SIG-M5 (cell line): Measurements from ENCODE around the gene DLG1.
"Not testable (repeated sequence)": the region's sequence is repeated elsewhere in the genome, so short reads cannot be mapped to it uniquely, and the experiment has no call there.

Experiments used
- DNase-seq: peaks from one replicate; lab custom pipeline; 2025; lab: John Stamatoyannopoulos, UW

Gene DLG1

DNA sequence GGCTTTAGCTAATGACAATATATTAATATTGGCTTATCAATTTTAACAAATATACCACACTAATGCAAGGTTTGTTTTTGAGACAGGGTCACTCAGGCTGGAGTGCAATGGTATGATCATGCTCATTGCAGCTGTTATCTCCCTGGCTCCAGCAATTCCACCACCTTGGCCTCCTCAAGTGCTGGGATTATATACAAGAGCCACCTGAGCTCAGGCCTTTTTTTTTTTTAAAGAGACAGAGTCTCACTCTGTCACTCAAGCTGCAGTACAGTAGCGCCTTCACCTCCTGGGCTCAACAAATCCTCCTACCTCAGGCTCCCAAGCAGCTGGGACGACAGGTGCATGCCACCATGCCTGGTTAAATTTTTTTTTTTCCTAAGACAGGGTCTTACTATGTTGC, 11.7 kb downstream of the DLG1 start:
- no peak for DNase-seq

DNA sequence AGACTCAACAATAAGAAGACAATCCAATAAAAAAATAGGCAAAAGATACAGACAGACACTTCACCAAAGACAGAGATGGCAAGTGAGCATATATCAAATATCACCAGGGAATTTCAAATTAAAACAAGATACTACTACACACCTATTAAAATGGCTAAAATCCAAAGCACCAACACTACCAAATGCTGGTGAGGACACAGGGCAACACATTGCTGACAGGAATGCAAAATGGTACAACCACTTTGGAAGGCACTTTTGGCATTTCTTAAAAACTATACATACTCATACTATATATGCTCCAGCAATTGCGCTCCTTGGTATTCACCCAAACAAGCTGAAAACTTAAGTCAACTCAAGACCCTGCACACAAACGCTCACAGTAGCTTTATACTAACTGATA, 12.9 kb downstream of the DLG1 start:
- DNase-seq, result no peak

DNA sequence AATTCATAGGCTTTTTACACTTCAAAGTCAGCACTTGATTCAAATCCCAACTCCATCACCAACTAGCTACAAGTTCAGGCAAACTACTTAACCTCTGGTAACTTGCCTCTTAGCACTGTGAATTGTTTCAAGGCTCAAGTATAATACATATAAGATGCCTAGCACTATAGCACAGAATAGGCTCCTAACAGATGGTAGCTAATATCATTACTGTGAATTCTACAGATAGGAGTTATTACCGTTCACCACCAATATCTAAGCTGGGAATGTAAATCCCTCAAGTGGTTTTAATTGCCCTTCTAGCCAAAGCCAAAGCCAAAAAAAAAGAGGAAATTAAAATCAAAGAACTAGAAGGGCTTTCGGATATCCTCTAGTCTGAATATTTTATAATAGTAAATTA, 15.4 kb downstream of the DLG1 start:
- no peak for DNase-seq

DNA sequence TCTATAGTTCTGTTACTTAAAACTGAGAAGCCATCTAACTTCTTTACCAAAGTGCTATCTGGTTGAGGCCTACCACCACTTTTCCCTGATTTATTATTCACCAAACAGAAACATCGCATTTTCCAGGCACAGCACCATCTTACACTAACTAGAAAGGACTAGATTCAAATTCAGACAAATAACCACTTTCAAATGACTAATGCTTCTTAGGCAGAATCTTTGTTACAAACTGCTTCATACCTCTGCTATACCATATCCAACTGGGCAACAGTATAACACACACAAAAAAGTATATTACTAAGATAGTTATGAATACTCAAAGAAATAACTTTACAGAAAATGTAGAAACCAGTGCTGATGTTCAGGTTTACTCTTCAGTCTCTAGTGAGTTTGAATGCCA, 16.6 kb downstream of the DLG1 start:
- no peak for DNase-seq

DNA sequence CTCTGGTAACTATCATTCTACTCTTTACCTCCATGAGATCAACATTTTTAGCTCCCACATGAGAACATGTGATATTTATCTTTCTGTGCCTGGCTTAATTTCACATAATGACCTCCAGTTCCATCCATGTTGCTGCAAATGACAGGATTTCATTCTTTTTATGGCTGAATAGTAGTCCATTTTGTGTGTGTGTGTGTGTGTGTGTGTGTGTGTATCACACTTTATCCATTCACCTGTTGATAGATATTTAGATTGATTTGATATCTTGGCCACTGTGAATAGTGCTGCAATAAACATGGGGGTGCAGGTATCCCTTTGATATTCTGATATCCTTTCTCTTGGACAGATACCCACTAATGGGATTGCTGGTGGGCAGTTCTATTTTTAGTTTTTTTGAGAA, 18.3 kb downstream of the DLG1 start:
- DNase-seq, result no peak

DNA sequence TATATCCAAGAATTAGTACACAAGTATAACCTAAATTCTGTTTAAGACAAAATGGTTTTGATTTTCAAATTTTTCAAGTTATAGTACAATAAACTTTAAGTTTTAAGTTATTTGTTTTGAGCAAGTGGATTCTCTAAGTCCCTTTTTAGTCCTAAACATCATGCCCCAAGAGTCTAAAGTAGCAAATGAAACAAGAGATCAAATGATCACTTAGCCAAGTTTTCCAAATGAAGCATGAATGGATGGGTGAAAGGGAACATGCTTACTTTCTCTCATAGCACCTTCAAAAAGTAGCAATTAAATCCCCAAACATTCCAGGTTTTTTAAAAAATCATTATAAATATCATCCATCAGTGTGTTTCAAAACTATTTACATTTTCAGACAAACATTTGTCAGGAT, 19.5 kb downstream of the DLG1 start:
- DNase-seq, result no peak

DNA sequence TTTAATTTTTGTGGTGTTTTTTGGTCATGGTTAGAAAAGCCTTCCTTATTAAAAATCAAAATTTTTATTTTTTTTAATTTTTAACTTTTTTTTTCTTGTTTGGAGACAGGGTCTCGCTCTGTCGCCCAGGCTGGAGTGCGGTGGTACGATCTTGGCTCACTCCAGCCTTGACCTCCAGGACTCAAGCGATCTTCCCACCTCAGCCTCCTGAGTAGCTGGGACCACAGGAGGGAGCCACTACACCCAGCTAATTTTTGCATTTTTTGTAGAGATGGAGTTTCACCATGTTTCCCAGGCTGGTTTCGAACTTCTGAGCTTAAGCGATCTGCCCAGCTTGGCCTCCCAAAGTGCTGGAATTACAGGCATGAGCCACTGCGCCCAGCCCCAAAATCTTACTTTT, 21.6 kb downstream of the DLG1 start:
- not testable (repeated sequence) for DNase-seq

DNA sequence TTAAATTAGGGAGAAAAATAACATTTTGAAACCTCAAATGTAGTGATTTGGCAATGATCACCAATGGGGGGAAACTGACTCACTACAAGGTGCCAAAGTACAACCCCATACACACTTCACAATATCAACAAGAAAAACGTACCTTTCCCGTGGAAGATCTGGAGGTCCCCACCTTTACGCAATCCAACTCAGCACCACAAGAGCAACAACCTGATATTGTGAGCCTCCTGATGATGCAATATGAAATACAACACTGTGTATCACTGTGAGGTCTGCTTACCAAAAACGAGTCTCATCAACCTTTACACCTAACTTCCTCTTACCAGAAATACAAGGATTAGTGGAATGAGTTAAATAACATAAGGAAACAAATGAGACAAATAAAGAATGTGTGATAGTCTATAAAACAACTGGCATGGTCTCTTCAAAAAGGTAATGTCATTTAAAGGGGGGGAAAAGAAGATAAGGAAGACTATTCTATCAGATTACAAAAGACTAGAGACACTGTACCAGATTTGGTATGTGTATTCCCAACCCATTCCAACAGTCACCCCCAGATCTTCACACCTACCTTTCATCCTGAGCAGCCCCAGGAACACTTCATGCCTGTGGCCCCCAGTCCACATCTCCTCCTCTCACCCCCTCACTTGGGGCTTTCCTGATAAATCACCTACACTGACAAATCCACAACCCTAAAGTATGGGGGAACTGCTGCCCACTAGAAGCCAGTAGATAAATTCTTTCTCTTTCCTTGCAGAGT, 27.7 kb downstream of the DLG1 start:
- no peak for DNase-seq

DNA sequence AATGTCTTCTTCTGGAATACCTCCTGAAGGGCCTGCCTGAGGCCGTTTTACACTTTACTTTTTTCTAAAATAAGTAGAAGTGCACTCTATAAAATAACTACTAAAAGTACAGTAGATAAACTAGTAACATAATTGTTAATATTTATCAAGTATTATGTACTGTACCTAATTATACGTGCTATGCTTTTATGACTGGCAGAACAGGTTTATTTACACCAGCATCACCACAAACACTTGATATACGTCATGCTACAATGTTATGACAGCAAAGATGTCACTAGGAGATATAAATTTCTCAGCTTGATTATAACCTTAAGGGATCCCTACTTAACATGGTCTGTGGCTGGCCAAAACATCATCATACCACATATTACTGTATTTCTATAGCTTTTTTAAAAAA, 29.4 kb downstream of the DLG1 start:
- no peak for DNase-seq

DNA sequence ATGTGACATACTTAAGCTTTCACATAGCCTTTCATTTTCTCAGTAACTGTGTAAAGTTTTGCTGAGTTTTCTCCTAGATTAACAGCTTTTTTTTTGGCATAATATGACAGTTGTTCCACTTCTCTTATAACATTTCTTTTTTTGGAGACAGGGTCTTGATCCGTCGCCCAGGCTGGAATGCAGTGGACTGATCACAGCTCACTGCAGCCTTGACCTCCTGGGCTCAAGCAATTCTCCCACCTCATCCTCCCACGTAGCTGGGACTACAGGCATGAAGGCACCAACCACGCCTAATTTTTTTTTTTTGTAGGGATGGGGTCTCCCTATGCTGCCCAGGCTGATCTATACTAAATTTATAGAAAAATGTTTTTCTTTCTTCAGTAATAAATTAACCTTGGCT, 30.1 kb downstream of the DLG1 start:
- DNase-seq, result no peak

DNA sequence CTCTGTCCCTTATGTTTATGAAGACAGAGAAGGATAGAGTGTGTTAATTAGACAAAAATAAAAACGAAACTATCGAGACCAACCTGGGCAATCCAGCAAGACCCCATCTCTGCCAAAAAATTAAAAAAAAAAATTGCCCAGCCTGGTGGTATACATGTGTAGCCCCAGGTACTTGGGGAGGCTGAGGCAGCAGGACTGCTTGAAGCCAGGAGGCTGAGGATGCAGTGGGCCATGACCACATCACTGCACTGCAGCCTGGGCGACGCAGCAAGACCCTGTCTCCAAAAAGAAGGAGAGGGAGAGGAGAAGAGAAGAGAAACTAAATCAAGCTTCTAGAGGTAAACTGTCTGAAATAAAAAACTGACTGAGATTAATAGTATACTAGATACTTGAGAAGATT, 32.1 kb downstream of the DLG1 start:
- no peak for DNase-seq

DNA sequence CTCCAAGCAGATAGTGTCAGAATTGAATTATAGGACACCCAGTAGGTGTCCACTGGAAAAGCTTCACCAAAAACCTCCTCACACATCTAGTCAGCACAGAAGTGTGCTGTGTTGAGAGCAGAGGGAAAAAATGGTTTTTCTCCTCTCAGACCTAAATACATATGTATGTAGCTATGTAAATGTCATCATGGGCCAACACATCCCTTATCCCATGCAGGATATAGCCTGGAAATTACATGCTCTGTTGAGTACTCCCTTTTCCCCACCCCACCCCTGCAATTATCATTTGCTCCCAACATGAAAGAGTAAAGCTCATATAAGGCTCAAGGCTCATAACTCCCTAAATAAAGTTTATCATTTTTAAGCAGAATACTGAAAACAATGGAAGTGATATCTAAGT, 35.7 kb downstream of the DLG1 start:
- no peak for DNase-seq

DNA sequence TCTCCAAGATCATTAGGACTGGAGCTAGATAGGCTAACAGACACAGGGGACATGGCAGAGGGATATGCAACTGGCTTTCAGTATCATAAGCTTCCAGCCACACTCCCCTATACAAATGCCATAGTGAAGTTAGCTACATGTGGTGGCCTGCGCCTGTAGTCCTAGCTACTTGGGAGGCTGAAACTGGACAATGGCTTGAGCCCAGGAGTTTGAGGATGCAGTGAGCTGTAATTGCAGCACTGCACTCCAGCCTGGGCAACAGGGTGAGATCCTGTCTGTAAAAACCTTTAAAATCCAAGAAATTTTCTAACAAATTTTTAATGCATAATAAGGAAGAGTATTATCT, 37.3 kb downstream of the DLG1 start:
- no peak for DNase-seq

DNA sequence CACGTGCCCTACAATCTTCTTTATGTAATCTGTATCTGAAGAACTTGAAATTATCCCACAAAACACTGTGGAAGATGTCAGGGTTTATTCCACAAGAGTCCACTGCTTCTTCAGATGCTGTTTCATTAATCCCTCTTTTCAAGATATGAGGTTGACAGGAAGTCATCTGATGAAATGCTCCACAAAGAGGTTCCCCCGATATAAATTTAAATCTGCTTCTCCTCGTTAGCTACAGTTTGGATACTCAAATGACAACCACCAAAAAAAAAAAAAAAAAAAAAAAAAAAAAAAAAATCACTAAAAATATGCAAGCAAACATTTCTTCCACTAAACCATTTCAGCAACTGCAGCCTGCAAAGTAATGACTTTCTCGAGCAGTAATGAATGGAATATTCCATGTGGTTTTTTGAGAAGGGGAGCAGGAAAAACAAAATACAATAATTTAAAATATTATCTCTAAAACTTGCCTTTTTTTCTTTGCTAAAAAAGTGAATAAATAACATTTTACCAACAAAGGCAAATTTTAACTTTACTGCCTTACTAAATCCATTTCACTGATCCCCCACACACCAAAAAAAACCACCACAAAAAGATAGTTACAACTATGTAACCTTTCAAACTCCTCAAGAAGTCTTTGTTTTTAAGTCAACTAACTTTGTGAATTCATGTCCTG, 37.8 kb downstream of the DLG1 start:
- DNase-seq, result no peak

DNA sequence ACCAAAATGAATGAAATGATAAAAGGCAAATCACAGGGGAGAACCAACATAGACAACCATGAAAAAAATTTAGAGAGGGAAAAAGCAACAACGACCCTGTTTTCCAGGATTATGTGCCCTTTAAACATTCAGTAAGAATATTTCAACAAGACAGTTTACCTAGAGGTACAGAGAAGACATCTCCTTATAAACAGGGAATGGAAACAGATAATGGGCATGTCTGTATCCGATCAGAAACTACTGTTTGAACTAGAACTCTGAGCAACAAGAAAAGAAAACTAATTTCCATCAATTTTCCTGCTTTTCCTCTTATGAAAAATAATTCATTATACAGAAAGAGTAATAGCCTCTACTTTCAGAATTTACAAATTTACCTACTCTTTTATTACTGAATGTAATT, 39.3 kb downstream of the DLG1 start:
- no peak for DNase-seq

DNA sequence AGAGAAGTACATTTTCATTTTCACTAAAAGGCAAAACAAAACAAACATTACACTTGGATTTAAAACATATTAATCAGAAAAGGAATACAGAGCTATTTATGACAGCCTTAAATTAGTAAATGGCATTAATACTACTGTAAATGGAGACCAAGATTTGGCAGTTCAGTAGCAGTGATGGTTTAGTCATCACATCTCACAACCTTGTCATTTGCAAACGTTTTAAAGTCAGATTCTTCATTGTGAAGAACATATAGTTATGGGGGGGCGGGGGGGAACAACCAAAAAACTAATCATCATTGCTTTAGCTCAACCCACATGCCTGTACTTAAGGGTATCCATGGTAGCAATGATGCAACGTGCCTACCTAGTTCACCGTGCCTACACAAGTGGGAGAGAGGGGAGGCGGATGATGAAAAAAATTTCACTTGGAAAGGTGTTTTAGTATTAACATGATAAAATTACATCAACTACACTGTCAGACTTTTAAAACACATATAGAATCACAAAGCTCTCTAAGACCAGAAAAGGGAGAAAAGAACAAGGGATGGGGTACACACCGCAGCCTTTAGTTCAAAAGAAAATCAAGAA, 40.1 kb downstream of the DLG1 start:
- DNase-seq, result no peak

DNA sequence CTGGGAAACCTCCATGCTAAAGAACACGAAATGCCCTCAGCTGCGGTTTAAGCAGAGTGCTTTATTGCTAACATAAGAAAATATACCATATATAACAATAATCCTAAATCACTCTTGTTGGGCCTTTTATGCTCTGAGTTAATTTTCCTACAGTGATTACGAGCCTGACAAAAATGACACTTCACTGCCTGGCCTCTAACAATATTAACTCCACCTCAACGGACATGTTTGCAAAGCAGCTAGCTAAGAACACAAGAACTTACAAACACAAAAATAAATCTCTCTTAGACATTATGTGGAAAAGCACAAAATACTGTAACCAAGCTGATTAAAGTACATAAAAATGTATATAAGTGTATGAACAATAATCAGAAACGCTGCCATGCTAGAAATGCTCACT, 40.7 kb downstream of the DLG1 start:
- DNase-seq, result no peak

DNA sequence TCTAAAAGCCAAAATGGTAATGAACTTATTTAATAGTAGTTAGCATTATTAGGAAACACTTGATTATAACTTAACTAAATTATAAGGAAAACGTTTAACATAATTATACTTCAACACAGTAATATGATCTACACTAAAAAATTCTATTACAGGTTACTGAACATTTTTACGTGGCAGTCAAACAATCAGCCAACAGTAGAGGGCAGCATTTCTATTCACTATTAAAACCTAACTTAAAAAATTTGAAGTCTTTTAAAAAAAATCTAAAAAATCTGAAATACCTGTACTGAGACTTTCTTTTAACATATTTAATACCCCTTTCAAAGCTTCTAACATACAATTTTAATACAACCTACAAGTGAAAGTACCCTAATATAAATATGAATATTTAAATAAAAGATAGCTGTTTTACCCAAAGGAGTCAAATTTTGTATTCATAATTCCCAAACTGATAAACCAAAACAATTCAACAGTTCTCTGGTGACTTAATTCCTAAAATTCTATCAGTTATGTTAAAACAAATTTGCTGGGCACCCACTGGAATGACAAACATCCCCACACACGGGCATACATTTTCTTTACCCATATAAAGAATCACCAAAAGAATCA, 41.5 kb downstream of the DLG1 start:
- DNase-seq, result no peak

DNA sequence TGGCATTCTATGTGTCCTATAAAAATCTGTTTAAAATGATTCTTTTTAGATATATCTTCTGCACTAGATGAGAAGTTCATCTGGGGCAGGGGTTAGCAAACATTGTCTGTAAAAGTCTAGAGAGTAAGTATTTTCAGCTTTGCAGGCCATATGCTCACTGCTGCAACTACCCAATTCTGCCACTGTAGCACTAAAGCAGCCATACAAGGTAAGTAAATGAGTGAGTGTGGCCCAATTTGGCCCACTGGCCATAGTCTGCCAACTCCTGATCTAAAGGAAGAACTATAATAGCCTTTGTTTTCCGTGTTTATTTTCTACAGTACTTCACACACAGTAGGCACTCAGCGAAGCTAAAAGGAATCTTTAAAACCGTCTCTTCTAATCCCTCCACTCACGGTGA, 42.3 kb downstream of the DLG1 start:
- no peak for DNase-seq

DNA sequence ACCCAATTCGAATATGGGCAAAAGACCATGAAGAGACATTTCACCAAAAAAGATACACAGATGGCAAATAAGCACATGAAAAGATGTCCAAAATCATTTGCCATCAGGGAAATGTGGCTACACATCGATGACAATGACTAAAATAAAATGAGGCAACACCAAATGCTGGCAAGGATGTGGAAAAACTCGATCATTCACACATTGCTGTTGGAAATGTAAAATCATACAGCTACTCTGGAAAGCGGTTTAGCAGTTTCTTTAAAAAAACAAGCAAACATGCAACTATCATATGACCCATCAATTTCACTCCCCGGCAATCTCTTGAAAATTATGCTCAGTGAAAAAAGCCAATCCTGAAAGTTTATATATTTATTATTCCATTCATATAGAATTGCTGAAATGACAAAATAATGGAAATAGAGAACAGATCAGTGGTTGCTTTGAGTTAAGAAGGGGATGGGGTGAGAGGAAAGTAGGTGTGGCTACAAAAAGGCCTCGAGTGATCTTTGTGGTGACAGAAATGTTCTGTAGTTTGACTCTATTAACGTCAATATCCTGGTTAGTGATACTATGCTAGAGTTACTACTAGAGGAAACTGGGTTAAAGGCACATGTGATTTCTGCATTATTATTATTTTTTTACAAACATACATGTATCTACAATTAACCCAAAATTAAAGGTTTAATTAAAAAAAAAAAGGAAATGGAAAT, 45.0 kb downstream of the DLG1 start:
- DNase-seq, result no peak

DNA sequence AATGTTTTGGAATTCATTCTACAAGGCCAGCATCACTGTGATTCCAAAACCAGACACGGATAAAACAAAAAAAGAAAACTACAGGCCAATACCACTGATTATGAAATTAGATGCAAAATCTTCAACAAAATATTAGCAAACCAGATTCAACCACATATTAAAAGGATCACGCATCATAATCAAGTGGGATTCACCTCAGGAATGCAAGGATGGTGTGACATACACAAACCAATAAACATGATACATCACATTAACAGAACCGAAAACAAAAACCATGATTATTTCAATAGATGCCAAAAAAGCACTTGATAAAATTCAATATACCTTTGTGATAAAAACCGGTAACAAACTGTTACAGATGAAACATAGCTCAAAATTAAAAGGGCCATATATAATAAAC, 48.9 kb downstream of the DLG1 start:
- no peak for DNase-seq

DNA sequence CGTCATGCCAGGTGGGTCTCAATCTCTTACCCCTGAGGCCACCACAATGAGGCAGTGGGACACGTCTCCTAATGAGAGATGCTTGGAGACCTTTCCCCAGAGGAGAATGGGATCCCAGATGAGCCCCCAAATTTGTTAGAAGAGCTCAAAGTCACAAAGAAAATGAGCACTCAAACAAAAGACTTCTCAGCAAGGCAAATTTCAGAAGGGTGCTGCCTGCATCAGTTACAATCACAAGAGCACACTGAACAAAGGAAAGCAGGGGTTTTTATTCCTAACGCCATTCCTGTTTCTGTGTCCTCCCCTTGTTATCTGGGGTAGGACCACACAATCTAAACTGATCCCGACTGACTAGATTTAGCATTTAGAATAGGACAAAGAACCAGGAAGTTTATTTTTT, 50.1 kb downstream of the DLG1 start:
- DNase-seq, result no peak

DNA sequence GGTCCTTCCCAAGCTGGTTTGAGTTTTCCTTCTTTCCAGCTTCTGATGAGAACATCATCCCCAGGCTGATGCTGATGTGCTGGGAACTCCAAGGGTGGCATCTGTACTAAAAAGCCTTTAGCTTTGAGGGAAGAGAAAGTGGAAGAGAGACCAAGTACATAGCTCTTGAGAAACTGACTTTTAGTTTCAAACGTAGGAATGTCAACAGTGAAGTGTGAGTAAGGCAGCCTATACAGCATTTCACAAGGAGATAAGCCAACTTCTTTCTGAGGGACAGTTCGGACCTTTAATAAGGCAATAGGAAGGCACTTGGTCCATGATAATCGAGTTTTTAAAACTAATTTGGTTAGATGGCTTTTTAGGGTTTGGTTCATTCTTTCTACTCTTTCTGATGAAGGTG, 53.7 kb downstream of the DLG1 start:
- no peak for DNase-seq
